Activated CD8-positive, alpha-beta T cell treated with anti-CD3 and anti-CD28 coated beads for 36 hours (primary cell): ENCODE measurements around the gene CCHCR1. TPM values are rescaled to one million over a fixed set of nuclear protein-coding genes. Genes with fewer than 3 reads are reported as not detected.

Experiments
- ATAC-seq: fragments of 200-7000 bp; cut with Tn5 transposase; one replicate; pipeline ENCODE4 v1.10.0; 2021; ENCODE audit warnings: mild to moderate bottlenecking, moderate library complexity
- CTCF ChIA-PET: fragments of 350-600 bp; sonication (Branson Sonifier 250); formaldehyde crosslinking; loops from one replicate; lab custom pipeline; 2021; ENCODE audit warnings: antibody characterized with exemption; lab: Charles Lee
- POLR2A ChIA-PET: fragments of 350-600 bp; sonication (Branson Sonifier 250); formaldehyde crosslinking; loops from one replicate; lab custom pipeline; 2021; ENCODE audit warnings: antibody characterized with exemption; lab: Charles Lee
- DNase-seq: peaks from one replicate; pipeline ENCODE4 v3.0.0-alpha.2; 2020
- H3K27ac Mint-ChIP-seq: one replicate; pipeline ENCODE4 v1.8.0; 2021; ENCODE audit warnings: mild to moderate bottlenecking, mixed read lengths
- H3K27me3 Mint-ChIP-seq: one replicate; pipeline ENCODE4 v1.8.0; 2021; ENCODE audit warnings: mixed read lengths
- H3K36me3 Mint-ChIP-seq: one replicate; pipeline ENCODE4 v1.8.0; 2021; ENCODE audit warnings: low read depth, mixed read lengths
- H3K4me1 Mint-ChIP-seq: one replicate; pipeline ENCODE4 v1.8.0; 2021; ENCODE audit warnings: low read depth, mixed read lengths
- H3K4me3 Mint-ChIP-seq: one replicate; pipeline ENCODE4 v1.8.0; 2021; ENCODE audit warnings: mild to moderate bottlenecking, moderate library complexity, mixed read lengths
- H3K9me3 Mint-ChIP-seq: one replicate; pipeline ENCODE4 v1.8.0; 2021; ENCODE audit warnings: mixed read lengths
- CTCF ChIP-seq: fragments of 200-600 bp; IDR thresholded peaks from one replicate; pipeline ENCODE4 v1.8.0; 2022; ENCODE audit warnings: antibody characterized with exemption, mild to moderate bottlenecking
- intact Hi-C: fragments of 100-400 bp; cut with micrococcal nuclease; formaldehyde crosslinking; loops from one replicate; pipeline ENCODE4 v1.10.0; 2022
- total RNA-seq, 2 experiments: library from RNA; stranded (reverse); gene quantifications; one replicate each; pipeline ENCODE4 v1.2.3, GENCODE V29; 2021

Gene CCHCR1
- total RNA-seq, 2 experiments from 2014 or later: 39.2 to 39.8 TPM

DNA sequence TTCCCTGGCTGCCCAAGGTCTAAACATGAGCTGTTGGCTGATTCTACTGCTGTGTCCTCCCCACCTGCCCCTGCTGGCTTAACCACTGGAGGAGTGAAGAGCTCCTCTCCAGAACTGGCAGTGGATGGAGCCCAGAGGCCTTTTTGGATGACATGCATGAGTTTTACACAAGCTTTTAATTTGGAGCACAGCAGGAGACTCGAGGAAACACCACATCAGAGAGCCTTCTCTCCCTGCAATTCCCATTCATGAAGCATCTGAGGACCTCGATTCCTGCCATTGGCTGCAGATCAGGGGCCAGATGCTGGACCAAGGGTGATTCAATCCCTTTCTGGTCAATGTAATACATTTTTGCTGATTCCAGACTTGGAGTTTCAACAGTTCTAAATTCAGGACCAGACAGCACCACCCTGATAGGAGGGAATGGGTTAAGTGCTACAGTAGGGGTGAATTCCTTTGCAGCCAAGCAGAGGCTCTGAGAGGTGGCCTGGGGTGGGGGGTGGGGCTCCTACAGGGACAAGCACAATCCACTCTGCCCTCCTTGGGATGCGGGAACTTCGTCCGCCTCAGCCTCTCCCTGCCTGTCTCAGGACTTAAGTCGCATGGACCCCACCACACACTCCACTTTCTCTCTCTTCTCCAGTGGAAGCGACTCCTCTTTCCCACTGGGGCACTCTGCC, 43.6 kb downstream of the CCHCR1 start:
- H3K4me1 Mint-ChIP-seq: no peaks in the 10 kb centered on the region
- H3K9me3 Mint-ChIP-seq: no peaks in the 10 kb centered on the region
- no peak for ATAC-seq
- CTCF ChIA-PET: interaction anchor here (2.0 kb wide), 1 partner anchor 253 kb away, joined by 5 read pairs; no protein-coding TSS in a partner anchor
- no peak overlapping the region for H3K27ac Mint-ChIP-seq
- H3K4me3 Mint-ChIP-seq: no peak overlapping the region
- POLR2A ChIA-PET: no interaction called here
- no peaks in the 10 kb centered on the region for H3K27me3 Mint-ChIP-seq
- no peak for TF ChIP-seq CTCF
- intact Hi-C loops: no loop called here
- H3K36me3 Mint-ChIP-seq: no peaks in the 10 kb centered on the region
- no peak for DNase-seq

GRCh38 chr6:31112478-31112877, 45.1 kb downstream of the CCHCR1 start, which contains the start of gene C6orf15:
TSS of gene C6orf15 (minus strand) at chr6:31112575. CDS start at chr6:31112555, 20 bp downstream.
- Mint-ChIP-seq H3K36me3 (no peaks in the 10 kb centered on the region), H3K27me3 (no peaks in the 10 kb centered on the region), H3K9me3 (no peaks in the 10 kb centered on the region), H3K4me3 (no peak within 1 kb of the TSS), H3K27ac (no peak within 1 kb of the TSS), H3K4me1 (no peaks in the 10 kb centered on the region)
- TF ChIP-seq CTCF: no peak
- ATAC-seq (no peak), DNase-seq (no peak)
- ChIA-PET POLR2A (no interaction called here), CTCF (interaction anchor here (2.0 kb wide), 2 partner anchors 17 to 254 kb away, joined by 5 to 6 read pairs; no protein-coding TSS in a partner anchor)
- intact Hi-C loops: no loop called here

DNA sequence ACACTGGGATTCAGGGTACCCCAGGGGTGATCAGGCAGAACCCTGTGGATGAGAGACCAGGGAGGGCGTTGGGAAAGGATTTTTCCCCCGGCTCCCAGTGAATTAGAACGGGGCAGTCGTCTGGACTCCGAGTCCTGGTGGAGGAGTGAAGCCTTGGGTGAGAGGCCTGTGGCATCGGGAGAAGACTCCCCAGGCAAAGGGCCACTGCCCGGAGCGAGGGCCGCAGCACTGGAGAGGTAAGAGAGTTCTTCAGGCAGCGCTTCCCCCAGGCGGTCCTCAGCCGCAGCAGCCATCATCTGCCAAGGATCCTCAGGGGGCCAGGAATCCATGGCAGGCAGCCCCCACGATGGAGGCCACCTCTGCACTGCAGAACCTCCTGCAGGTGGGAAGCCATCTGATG, 45.9 kb downstream of the CCHCR1 start:
- intact Hi-C loops: no loop called here
- Mint-ChIP-seq H3K4me3 (no peak overlapping the region), H3K27ac (no peak overlapping the region), H3K27me3 (no peaks in the 10 kb centered on the region), H3K36me3 (no peaks in the 10 kb centered on the region), H3K9me3 (no peaks in the 10 kb centered on the region), H3K4me1 (peaks cover under 1% of the 10 kb centered on the region)
- ChIA-PET CTCF (interaction anchor here (2.0 kb wide), 1 partner anchor 17 kb away, joined by 6 read pairs; no protein-coding TSS in a partner anchor), POLR2A (no interaction called here)
- TF ChIP-seq CTCF: no peak
- DNase-seq (no peak), ATAC-seq (no peak)

- Mint-ChIP-seq H3K27me3 (no peaks in the 10 kb centered on the region), H3K9me3 (no peaks in the 10 kb centered on the region), H3K27ac (no peak overlapping the region), H3K4me1 (peaks cover 5% of the 10 kb centered on the region), H3K4me3 (no peak overlapping the region), H3K36me3 (no peaks in the 10 kb centered on the region)
- ATAC-seq (no peak), DNase-seq (no peak)
- POLR2A ChIA-PET: no interaction called here
- CTCF ChIA-PET: interaction anchor here (0.9 to 2.0 kb wide), 2 partner anchors 18 to 31 kb away, joined by 4 to 6 read pairs; no protein-coding TSS in a partner anchor
- intact Hi-C loops: no loop called here
- no peak for TF ChIP-seq CTCF
Measured at GRCh38 chr6:31110825-31111582, 46.6 kb downstream of the CCHCR1 start.

DNA sequence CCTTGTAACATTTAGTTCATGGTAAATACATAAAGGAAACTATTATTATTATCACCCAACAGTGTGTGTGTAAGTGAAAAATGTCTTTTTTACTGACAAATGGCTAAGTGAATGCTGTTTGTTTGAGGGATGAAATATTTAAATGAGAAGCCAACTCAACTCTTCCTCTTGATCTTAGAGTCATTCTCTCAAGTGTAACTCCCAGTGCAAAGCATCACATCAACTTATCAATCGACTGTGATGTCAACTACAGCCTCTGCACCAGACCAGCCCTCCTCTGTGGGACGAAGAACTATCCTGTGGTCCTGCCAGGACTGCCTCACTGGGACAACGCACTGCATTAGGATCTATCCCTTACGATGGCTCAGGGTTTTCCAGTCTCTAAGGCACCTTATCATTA, 50.5 kb downstream of the CCHCR1 start:
- ATAC-seq (no peak), DNase-seq (no peak)
- CTCF ChIA-PET: no interaction called here
- H3K4me1 Mint-ChIP-seq: peaks cover 5% of the 10 kb centered on the region
- H3K9me3 Mint-ChIP-seq: no peaks in the 10 kb centered on the region
- H3K27ac Mint-ChIP-seq: no peak overlapping the region
- no peaks in the 10 kb centered on the region for H3K27me3 Mint-ChIP-seq
- H3K36me3 Mint-ChIP-seq: no peaks in the 10 kb centered on the region
- H3K4me3 Mint-ChIP-seq: no peak overlapping the region
- intact Hi-C loops: no loop called here
- POLR2A ChIA-PET: no interaction called here
- no peak for TF ChIP-seq CTCF
